CD4-positive, alpha-beta T cell treated with Interleukin-4 for 4 hours (primary cell): Measurements from ENCODE around the gene CHI3L1.

ENCODE experiments used
- DNase-seq: peaks from one replicate; pipeline ENCODE4 v3.0.0-alpha.2; 2020

CHI3L1 gene

GRCh38 chr1:203167026-203167912, 19.2 kb downstream of the CHI3L1 start:
- no peak for DNase-seq

DNA sequence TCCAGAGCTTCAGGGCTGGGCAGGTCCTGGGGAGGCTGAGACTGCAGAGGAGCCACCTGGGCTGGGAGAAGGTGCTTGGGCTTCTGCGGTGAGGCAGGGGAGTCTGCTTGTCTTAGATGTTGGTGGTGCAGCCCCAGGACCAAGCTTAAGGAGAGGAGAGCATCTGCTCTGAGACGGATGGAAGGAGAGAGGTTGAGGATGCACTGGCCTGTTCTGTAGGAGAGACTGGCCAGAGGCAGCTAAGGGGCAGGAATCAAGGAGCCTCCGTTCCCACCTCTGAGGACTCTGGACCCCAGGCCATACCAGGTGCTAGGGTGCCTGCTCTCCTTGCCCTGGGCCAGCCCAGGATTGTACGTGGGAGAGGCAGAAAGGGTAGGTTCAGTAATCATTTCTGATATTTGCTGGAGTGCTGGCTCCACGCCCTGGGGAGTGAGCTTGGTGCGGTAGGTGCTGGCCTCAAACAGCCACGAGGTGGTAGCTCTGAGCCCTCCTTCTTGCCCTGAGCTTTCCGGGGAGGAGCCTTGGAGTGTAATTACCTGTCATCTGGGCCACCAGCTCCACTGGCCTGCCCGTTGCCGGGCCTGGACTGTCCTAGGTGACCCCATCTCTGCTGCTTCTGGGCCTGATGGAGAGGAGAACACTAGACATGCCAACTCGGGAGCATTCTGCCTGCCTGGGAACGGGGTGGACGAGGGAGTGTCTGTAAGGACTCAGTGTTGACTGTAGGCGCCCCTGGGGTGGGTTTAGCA, 20.1 kb downstream of the CHI3L1 start:
- DNase-seq, result no peak

- no peak for DNase-seq
Measured at GRCh38 chr1:203165800-203166161, 20.7 kb downstream of the CHI3L1 start.

DNA sequence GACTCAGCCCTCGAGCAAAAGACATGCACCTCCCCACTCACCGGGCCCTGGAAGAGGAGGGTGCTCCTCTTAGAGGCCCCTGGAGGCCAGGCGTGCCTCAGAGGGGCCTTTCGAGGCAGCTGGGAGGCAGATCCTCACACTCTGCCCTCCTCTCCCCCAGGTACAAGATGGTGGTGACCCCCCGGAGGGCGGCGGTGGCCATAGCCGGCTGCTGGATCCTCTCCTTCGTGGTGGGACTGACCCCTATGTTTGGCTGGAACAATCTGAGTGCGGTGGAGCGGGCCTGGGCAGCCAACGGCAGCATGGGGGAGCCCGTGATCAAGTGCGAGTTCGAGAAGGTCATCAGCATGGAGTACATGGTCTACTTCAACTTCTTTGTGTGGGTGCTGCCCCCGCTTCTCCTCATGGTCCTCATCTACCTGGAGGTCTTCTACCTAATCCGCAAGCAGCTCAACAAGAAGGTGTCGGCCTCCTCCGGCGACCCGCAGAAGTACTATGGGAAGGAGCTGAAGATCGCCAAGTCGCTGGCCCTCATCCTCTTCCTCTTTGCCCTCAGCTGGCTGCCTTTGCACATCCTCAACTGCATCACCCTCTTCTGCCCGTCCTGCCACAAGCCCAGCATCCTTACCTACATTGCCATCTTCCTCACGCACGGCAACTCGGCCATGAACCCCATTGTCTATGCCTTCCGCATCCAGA, 21.3 kb downstream of the CHI3L1 start:
- no peak for DNase-seq

DNA sequence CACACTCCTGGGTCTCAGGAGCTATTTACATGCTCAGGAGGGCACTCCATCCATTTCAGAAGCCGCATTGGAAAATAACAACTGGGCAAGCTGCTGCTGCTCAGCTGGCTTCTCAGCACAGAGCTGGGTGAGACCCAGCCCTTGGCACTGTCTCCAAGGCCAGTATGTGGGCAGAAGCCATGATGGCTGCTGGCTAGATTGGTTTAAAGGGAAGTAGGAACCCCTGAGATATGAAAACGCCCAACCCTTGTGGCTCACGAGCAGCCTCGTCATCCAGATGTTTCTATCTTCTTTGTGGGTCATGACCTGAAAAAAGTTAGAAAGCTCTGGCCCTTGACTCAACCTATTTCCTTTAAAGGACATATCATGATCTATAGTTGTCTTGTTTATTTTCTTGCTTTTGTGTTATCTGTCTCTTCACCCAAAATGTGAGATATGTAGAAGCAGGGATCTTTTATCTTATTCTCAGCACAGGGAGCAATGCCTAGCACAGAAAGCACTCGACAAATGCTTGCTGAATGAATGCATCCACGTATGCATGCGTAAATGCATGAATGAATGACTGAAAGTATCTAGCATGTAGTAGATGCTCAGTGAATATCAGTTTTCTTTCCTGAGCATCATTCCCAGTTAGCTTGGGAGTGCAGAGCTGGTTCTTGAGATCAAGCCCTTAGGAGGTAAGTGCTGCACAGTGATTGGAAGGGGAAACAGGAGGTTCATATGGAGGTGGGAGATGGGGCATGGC, 22.4 kb downstream of the CHI3L1 start:
- no peak for DNase-seq

- no peak for DNase-seq
Measured at GRCh38 chr1:203162403-203162802, 24.1 kb downstream of the CHI3L1 start.

DNA sequence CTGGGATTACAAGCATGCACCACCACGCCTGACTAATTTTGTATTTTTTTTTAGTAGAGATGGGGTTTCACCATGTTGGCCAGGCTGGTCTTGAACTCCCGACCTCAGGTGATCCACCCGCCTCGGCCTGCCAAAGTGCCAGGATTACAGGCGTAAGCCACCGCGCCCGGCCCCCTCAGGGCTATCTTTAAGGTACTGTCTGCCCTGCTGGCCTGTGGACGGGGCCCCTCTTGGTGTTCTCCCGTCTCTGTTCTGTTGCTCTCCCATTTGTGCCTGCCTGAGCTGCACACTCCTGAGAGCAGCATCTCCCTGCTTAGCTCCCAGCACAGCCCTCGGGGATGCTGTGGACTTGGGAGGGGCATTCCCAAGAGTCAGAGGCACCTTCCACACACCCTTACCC, 24.8 kb downstream of the CHI3L1 start:
- DNase-seq, result no peak

DNA sequence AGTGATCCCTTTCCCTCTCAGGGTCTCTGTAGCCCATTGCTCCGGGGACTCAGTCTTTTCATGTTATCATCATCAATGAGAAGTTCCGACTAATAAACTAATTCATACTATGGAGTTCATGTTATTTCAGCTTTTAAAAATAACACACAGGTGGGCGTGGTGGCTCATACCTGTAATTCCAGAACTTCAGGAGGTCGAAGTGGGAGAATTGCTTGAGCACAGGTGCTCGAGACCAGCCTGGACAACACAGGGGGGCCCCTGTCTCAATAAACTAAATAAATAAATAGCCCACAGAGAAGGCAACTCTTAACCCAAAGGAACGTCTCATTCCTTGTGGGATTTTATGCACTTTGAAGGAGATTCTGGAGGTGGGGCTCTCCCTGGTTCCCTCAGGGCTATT, 25.3 kb downstream of the CHI3L1 start:
- no peak for DNase-seq

- DNase-seq, result no peak
Measured at GRCh38 chr1:203159844-203160243, 26.7 kb downstream of the CHI3L1 start.

GRCh38 chr1:203158960-203159665, 27.4 kb downstream of the CHI3L1 start:
- no peak for DNase-seq

DNA sequence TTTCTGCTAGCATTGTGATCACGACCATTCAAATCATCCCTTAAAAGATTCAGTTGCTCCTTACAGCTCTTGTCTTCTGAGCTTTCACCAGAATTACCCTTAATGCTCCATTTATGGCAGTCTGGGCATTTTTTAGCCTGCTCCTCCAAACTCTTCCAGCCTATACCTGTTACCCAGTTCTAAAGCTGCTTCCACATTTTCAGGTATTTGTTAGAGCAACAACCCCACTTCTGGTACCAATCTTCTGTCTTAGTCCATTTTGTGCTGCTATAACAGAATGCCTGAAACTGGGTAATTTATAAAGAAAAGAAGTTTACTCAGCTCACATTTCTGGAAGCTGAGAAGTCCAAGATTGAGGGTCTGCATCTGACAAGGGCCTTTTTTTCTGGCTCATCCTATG, 28.1 kb downstream of the CHI3L1 start:
- DNase-seq, result no peak

GRCh38 chr1:203156280-203156679, 30.2 kb downstream of the CHI3L1 start:
- no peak for DNase-seq

DNA sequence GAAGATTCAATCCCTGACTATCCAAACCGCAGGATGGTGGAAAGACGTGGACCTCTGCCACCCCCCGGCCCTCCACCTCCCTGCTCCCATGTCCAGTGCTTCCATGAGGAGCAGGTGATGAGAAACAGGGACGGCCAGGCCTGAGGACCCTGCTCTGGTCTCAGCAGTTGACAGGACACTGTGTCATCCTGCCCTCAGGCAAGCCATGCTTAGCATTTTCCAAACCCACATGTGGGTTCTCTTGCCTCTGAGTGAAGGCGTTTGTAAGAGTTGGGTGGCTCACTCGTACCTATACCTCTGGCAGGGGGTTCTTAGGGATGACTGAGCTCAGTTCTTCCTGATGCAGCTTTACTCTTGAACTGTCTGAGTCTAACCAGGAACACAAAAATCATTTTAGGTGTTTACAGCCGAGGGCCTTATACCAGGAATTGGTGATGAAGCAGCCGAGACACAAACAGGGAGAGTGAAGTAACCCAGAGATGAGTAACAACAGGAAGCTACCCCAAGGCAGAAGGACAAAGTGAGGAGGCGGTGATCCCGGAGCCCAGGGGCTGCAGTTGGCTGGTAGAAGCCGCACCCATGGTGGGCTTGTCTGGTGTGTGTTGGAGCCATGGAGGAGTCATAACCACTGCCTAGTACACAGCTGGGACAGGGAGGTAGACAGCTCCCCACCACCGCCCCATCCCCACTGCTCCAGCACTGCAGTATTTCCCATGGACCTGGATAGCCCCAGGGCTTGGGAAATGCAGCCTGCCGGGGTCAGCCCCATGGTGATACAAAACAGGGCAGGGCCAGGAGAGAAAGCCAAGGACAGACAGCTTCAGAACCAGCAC, 32.3 kb downstream of the CHI3L1 start:
- no peak for DNase-seq

- no peak for DNase-seq
Measured at GRCh38 chr1:203153051-203153988, 33.2 kb downstream of the CHI3L1 start.

GRCh38 chr1:203152158-203153034, 34.1 kb downstream of the CHI3L1 start:
- no peak for DNase-seq

DNA sequence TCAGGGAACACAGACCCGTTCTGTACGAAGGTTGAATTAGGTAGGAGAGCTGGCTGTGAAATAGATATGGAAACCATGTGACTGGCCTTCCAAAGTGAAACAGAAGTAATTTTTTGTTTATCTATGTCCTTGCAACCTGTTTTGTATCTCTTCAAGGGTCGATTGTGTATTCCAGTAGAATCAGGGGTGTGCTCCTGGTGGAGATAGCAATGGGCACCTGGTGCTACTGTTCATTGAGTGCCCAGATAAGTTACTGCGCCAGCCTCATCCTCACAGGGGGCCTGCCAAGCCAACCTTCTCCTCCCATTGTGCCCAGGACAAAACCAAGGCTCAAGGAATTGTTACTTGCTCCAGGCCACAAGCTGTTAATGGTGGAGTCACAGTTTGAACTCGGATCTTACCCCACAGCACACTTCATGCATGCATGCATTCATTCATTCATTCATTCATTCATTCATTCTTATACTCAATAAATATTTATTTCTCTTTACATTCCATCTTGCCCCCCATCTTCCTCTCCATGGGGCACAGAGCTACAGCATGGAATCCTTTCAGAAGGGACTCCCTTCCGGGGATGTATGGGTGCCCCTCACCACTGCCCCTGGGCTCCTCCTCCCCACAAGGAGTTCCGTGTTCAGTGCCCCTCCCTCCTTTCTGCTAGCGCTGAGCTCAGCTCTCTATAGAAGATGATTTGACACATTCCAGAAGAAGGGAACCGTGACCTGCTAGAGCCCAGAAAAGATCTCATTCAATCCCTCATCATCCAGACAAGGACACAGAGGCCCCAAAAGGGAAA, 34.9 kb downstream of the CHI3L1 start:
- no peak for DNase-seq

DNA sequence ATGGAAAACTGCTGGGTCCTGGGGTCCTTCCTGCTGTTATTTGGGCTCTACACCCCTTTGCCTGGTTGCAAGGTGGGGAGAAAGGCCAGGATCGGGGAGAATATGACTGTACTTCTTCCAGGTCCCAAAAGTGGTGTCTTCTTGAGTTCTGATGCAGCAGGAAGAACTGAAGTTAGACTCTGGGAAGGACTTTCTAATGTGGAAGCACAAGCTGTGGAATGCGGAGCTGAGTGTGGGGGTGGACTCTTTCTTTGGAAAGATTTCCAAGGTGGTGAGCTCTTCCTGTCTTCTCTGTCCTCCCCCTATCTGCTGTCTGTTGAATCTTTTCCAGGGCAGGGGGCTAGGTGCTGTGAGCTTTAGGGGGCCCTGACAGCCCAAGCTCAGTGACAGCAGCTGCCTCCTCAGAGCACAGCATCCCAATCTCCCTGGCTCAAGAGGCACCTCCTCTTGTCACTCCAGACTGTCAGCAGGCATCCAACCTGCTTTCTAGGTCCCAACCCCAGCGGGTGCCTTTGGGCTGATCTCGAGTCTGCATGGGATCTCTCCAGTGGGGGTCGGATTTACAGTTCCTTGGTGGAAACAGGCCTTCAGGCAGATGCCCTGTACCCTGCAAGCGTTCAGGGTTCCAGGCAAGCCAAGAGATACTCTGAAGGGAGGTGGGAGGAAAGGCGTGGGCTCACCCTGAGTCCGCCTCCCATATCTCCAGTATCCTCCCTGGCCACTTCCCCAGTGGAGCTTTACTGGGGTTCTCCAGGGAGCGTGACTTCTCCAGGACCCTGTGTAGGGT, 35.8 kb downstream of the CHI3L1 start:
- DNase-seq, result no peak
